Hematopoietic multipotent progenitor cell treated with erythropoietin and hydrocortisone succinate and interleukin-3 and kit ligand, for 4 days (in vitro differentiated cells): Measurements from ENCODE around the gene RTKN.
"Not testable (repeated sequence)": the region's sequence is repeated elsewhere in the genome, so short reads cannot be mapped to it uniquely, and the experiment has no call there.

Experiments used
- DNase-seq: peaks from one replicate; pipeline ENCODE4 v3.0.0-alpha.2; 2015

The RTKN gene

GRCh38 chr2:74461187-74462053 is 19.7 kb upstream of the RTKN start:
- DNase-seq: peak; percentile 66

- DNase-seq: not testable (repeated sequence)
Measured at GRCh38 chr2:74460187-74460586, 18.4 kb upstream of the RTKN start.

GRCh38 chr2:74459503-74460118 is 17.9 kb upstream of the RTKN start:
- DNase-seq: not testable (repeated sequence)

GRCh38 chr2:74458938-74459363 is 17.2 kb upstream of the RTKN start:
- DNase-seq: peak; percentile 30

- peak; percentile 100 for DNase-seq
Measured at GRCh38 chr2:74458132-74458937, 16.6 kb upstream of the RTKN start, which contains the start of gene WBP1. TSS of gene WBP1 (plus strand) at chr2:74458438. CDS start at chr2:74458603, 165 bp downstream.

- peak; percentile 83 for DNase-seq
Measured at GRCh38 chr2:74457549-74458131, 15.9 kb upstream of the RTKN start.

- no peak for DNase-seq
Measured at GRCh38 chr2:74457129-74457548, 15.4 kb upstream of the RTKN start.

GRCh38 chr2:74454654-74455511 is 13.1 kb upstream of the RTKN start, which contains the start of gene INO80B:
TSS of gene INO80B (plus strand) at chr2:74455087. CDS start at chr2:74455117, 30 bp downstream.
- DNase-seq: peak; percentile 98

GRCh38 chr2:74450570-74451190 is 8.9 kb upstream of the RTKN start:
- no peak for DNase-seq

- DNase-seq: no peak
Measured at GRCh38 chr2:74448771-74449170, 7.0 kb upstream of the RTKN start.

GRCh38 chr2:74447230-74447999 is 5.7 kb upstream of the RTKN start:
- no peak for DNase-seq

GRCh38 chr2:74444498-74445318 is 3.0 kb upstream of the RTKN start:
- no peak for DNase-seq

GRCh38 chr2:74442483-74443297 is 953 bp upstream of the RTKN start:
- DNase-seq: not testable (repeated sequence)

GRCh38 chr2:74441170-74441689 is 507 bp downstream of the RTKN start:
- DNase-seq: peak; percentile 28

- peak; percentile 84 for DNase-seq
Measured at GRCh38 chr2:74440378-74441169, 1.2 kb downstream of the RTKN start.

GRCh38 chr2:74439803-74440377 is 1.8 kb downstream of the RTKN start:
- DNase-seq: no peak

- no peak for DNase-seq
Measured at GRCh38 chr2:74439373-74439772, 2.4 kb downstream of the RTKN start.
